ENCODE data around the gene NF1. TPM values are rescaled to one million over a fixed set of nuclear protein-coding genes. Genes with fewer than 3 reads are reported as not detected.
"Not testable (repeated sequence)": the region's sequence is repeated elsewhere in the genome, so short reads cannot be mapped to it uniquely, and the experiment has no call there.

The NF1 gene
- total RNA-seq, 1 experiment from 2014 or later = 29.9 TPM

DNA sequence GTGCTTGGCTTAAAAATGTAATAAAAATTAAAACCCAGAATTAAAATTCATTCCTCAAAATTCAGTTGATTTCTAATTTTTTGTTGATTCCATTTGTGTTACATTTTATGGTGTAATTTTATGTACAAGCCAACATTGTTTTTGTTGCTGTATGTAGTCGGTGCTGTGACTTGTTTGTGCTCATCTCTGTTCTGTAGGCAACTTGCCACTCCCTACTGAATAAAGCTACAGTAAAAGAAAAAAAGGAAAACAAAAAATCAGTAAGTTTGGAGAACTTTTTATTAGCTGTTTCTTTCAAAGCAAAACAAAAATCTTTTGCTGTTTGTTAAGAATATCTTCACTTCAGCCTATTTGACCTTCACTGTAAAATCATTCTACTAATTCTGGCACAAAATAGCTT is 158.0 kb downstream of the NF1 start:
- no peak for DNase-seq (ENCODE audit: low read depth)

- DNase-seq (ENCODE audit: low read depth) = no peak
These were observed 159.9 kb downstream of the NF1 start for GRCh38 chr17:31254654-31255053.

DNA sequence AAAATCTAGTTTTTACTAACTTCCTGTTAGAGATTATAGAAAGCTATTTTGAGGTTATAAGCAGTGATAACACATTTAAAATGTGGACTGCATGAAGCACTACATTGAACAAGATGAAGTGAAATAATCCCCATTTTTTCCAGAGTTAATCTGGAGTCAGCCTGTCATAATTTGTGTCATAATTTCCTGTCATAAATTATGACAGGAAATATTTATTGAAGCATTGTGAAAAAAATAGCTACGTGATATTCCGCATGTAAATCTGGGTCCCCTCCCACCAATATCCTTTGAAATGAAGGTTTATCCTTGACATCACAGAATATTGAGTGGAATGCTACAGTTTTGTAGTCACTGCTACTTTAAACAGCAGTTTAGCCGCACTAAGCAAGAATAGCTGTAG is 162.2 kb downstream of the NF1 start:
- DNase-seq (ENCODE audit: low read depth) = no peak

DNA sequence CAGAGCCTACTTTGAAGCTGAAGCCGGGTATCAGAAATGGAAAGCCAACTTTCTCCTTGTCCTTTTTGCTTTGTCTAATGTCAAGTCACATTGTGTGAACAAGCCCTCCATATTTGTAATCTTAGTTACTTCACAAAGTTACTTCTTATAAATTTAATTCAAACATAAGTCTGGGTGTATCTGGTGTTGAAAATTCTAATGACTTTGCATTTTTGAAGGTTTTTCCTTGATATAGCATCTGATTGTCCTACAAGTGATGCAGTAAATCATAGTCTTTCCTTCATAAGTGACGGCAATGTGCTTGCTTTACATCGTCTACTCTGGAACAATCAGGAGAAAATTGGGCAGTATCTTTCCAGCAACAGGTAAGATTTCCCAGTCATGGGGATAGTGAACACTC is 165.4 kb downstream of the NF1 start:
- DNase-seq (ENCODE audit: low read depth) = no peak

DNA sequence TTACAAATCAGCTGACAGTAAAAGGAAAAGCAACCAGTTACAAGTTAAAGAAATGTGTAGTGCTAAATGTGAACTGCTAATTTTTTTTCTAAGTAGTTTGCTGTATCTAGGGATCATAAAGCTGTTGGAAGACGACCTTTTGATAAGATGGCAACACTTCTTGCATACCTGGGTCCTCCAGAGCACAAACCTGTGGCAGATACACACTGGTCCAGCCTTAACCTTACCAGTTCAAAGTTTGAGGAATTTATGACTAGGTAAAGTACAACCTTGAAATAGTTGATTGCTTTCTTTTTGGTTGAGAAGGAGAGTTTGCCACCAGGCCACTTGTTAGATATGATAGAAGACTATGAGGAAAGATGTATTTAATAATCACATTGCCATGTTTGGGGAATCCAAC is 166.8 kb downstream of the NF1 start:
- DNase-seq (ENCODE audit: low read depth) = no peak

- DNase-seq (ENCODE audit: low read depth) = not testable (repeated sequence)
These were observed 168.1 kb downstream of the NF1 start for GRCh38 chr17:31262923-31263322.

- DNase-seq (ENCODE audit: low read depth) = no peak
These were observed 171.3 kb downstream of the NF1 start for GRCh38 chr17:31266042-31266441.

- DNase-seq (ENCODE audit: low read depth) = no peak
These were observed 174.3 kb downstream of the NF1 start for GRCh38 chr17:31269036-31269577.

DNA sequence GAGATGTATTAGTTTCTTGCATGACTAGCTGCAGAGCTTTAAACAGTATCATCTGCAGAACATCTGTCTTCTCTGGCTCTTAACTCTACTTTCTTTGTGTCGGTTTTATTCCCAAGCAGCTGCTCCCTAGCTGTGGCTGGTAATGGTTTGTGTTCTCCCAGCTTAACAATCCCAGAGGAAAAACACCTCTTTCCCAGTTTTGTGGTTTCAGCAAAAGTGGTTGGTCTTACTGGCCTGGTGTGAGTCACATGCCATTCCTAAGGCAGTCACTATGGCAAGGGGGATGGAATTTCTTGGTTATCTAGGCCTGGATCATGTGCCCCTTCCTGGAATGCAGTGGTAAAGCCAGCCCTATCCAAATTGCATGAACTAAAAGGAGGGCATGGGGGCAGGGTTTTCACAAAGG is 174.8 kb downstream of the NF1 start:
- DNase-seq (ENCODE audit: low read depth) = peak; percentile 98

DNA sequence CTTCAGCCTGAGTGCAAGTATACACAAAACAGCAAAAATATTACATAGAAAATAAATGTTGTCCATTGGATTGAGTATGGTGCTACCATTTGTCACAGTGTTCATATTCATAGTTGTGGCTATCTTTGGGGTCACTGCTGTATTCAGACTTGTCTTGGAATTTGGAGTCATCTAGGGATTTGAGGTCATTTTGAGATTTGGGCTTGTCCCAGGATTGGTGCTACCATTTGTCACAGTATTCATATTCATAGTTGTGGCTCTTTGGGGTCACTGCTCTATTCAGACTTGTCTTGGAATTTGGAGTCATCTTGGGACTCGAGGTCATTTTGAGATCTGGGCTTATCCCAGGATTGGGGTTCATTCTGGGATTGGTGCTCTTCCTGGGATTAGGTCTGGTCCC is 177.5 kb downstream of the NF1 start:
- no peak for DNase-seq (ENCODE audit: low read depth)

GRCh38 chr17:31272803-31273202 is 178.0 kb downstream of the NF1 start:
- no peak for DNase-seq (ENCODE audit: low read depth)

DNA sequence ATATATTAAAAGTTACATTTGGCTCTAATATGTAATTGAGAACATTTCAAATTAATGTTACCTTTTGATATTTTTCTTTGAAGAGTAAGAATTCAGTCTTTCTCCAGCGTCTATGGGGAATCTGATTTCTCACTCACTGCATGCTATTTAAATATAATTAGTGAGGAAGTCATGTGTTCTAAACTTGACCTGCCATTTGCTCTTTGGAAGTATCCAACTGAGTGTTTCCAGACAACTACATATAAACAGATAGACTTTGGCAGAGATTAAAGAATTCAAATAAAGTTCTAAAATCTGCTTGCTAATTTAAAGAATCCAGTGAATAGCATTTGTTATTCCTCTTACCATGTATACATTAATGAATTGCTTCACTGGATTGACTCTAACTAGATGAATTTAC is 178.7 kb downstream of the NF1 start:
- DNase-seq (ENCODE audit: low read depth) = no peak

DNA sequence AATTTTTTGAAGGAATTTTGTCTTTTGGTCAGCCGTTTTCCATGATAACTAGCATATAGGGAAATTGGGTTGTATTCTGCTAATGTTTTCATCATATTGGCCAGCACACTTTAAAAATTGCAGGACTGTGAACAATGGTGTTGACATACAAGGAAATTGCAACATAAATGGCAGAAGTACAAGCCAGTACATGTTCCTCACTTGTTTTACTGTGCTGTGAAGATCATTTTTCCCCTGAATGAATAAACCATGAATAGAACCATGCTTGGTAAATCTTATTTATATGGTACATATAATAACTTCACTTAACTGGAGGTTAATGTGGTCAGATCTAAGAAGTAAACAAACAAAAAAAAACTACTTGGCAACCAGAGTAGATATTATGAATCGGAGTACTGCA is 179.5 kb downstream of the NF1 start:
- DNase-seq (ENCODE audit: low read depth) = peak; percentile 43

- DNase-seq (ENCODE audit: low read depth) = no peak
These were observed 180.3 kb downstream of the NF1 start for GRCh38 chr17:31275116-31275515.

DNA sequence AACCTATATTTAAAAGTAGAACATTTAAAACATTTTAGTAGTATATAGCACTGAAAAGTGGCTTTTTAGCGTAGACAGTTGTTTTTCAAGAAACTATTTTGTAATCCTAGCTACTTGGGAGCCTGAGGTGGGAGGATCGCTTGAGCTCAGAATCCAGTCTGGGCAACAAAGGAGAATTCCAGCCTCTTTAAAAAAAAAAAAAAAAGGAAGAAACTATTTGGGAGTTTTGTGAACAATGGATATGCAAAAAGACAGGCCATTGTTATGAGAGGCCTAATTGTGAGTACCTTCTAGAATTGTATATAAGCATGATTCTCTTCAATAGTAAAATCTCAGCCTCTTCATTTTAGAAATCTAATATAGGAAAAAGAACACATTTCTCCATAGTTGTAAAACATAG is 184.6 kb downstream of the NF1 start:
- no peak for DNase-seq (ENCODE audit: low read depth)

- DNase-seq (ENCODE audit: low read depth) = no peak
These were observed 186.3 kb downstream of the NF1 start for GRCh38 chr17:31281061-31281460.

DNA sequence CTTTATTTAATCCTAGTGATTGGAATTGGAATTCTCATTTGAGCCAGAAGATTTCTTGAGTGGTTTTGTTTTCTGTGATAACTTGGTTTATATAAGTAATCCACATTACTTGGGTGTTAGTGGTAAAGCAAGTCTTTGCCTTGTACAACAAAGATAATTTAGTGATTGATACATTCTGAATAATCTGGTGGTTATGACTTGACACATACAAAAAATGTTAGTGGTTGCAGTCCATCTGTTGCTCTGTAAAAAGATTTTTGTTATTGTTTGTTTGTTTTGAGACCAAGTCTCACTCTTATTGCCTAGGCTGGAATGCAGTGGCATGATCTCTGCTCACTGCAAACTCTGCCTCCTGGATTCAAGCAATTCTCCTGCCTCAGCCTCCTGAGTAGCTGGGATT is 189.1 kb downstream of the NF1 start:
- DNase-seq (ENCODE audit: low read depth) = no peak

- no peak for DNase-seq (ENCODE audit: low read depth)
These were observed 191.8 kb downstream of the NF1 start for GRCh38 chr17:31286587-31286986.

GRCh38 chr17:31287932-31288331 is 193.2 kb downstream of the NF1 start:
- DNase-seq (ENCODE audit: low read depth) = not testable (repeated sequence)

- DNase-seq (ENCODE audit: low read depth) = no peak
These were observed 195.0 kb downstream of the NF1 start for GRCh38 chr17:31289790-31290189.

DNA sequence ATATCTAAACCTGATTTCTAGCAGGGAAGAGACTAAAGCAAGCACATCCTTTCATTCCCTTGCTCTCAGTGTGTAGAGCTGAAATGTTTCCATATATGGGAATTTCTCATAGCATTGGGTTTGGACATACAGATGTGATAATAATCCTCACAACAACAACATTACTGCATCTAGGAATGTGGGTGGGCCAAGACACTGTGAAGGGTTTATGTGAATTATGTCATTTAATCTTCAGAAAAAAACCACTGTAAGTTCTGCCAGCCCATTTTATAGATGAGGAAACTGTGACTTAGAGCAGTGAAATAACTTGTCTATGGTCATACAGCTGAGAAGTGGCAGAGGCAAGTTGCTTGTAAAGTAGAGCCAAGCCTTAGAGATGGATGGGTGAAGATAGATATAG is 197.0 kb downstream of the NF1 start:
- DNase-seq (ENCODE audit: low read depth) = no peak

DNA sequence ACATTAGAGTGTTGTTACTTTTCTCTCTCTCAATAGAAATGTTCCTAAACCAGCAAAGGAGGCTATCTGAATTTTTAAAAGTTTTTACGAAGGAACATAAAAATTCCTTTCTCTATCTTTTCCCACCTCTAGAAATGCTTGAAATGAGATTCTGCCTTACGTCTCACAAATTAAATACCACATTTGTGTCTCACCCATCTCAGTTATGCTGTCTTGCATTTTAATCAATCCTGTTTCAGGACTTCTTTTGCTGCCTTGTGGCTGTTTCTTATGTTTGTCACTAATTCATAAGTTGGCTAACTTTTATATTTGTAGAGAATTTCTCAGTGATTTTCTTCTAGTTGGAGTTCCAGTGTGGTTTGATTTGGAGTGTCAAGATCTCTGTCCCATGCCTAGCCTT is 198.8 kb downstream of the NF1 start:
- DNase-seq (ENCODE audit: low read depth) = no peak

GRCh38 chr17:31294231-31294630 is 199.5 kb downstream of the NF1 start:
- no peak for DNase-seq (ENCODE audit: low read depth)

- DNase-seq (ENCODE audit: low read depth) = no peak
These were observed 200.2 kb downstream of the NF1 start for GRCh38 chr17:31294820-31295488.

All from M059J (cell line).